ENCODE measurements around the gene PHF2. TPM values are rescaled to one million over a fixed set of nuclear protein-coding genes. Genes with fewer than 3 reads are reported as not detected.

Gene PHF2
- total and polyA plus RNA-seq, 2 donors (not counting 1 experiment from before 2014, with no cell fraction given): 11.0 to 28.8 TPM

GRCh38 chr9:93614830-93615468, 38.6 kb downstream of the PHF2 start:
- Mint-ChIP-seq H3K27ac (no peak overlapping the region), H3K4me1 (peaks cover 23% of the 10 kb centered on the region), H3K4me3 (no peak overlapping the region), H3K9me3 (ENCODE audit: insufficient read depth) (peaks cover 5% of the 10 kb centered on the region), H3K27me3 (no peaks in the 10 kb centered on the region)
- Histone ChIP-seq H3K27ac (ENCODE audit: low read length in 2 of 2) (no peak overlapping the region), H3K4me2 (replicated peaks; ENCODE audit: low read depth, low read length, poor library complexity, severe bottlenecking) (no peak overlapping the region), H4K20me1 (ENCODE audit: control insufficient read depth, insufficient read depth, low read length, poor library complexity, severe bottlenecking) (peaks cover 38% of the 10 kb centered on the region), H3K79me2 (ENCODE audit: control insufficient read depth, insufficient read depth, low read length) (peaks cover 74% of the 10 kb centered on the region), H3K4me3 (ENCODE audit: control extremely low read depth in 1 of 5, extremely low read depth in 1 of 5, insufficient read depth in 1 of 5, low read depth in 2 of 5, low read length in 4 of 5) (no peak overlapping the region), H3K4me1 (ENCODE audit: control insufficient read depth in 2 of 2, insufficient read depth in 2 of 2, low read length in 2 of 2) (peaks cover 7 to 20% of the 10 kb centered on the region in 2 donors), H2AFZ (ENCODE audit: insufficient read depth, low read depth, low read length, poor library complexity, severe bottlenecking) (no peak overlapping the region), H3K36me3 (replicated peaks in 1 of 2; ENCODE audit: control extremely low read depth in 1 of 2, control insufficient read depth in 1 of 2, extremely low read depth in 1 of 2, insufficient read depth in 2 of 2, low read length in 1 of 2) (no peaks in the 10 kb centered on the region), H3K9me3 (ENCODE audit: control extremely low read depth in 1 of 3, control insufficient read depth in 2 of 3, insufficient read depth in 1 of 3, low read length in 2 of 3) (peaks cover 0 to 10% (median 6%) of the 10 kb centered on the region in 3 donors), H3K9ac (ENCODE audit: low read length) (no peak overlapping the region), H3K27me3 (replicated peaks in 1 of 4; ENCODE audit: control extremely low read depth in 1 of 4, control insufficient read depth in 3 of 4, insufficient read depth in 4 of 4, low read length in 3 of 4) (no peaks in the 10 kb centered on the region)
- ATAC-seq (ENCODE audit: low read depth) (no peak), DNase-seq (no peak)
- no peak for TF ChIP-seq EZH2 (IDR thresholded peaks at IDR 0.05; ENCODE audit: borderline replicate concordance, insufficient read depth, low read depth, low read length, poor library complexity, severe bottlenecking)
- TF ChIP-seq CTCF (IDR thresholded peaks at IDR 0.05): no peak
- ChIA-PET CTCF (no interaction called here), POLR2A (no interaction called here)
- WGBS (ENCODE audit: insufficient coverage): 78% methylated on average over 4 of the region's 5 CpGs
- intact Hi-C loops (cut with micrococcal nuclease): no loop called here

DNA sequence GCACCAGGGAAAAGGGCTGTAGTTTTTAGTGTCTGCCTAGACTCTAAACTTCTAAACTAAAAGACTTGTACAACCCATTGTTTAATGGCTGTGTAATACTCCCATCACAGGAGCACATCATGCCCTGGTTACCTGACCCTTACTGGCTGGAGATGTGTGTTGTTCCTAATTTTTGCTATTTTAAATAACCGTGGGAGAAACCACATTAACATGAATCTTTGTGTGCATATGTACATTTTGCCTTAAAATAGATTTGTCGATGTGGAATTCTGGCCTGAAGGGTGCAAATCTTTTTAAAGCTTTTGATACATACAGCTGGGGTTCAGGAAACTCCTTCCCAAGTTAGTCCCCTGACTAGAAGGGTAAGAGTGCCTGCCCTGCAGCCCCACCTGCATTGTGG, 39.7 kb downstream of the PHF2 start:
- ATAC-seq (ENCODE audit: low read depth) (no peak), DNase-seq (no peak)
- intact Hi-C loops (cut with micrococcal nuclease): no loop called here
- H4K20me1 ChIP-seq (ENCODE audit: control insufficient read depth, insufficient read depth, low read length, poor library complexity, severe bottlenecking): peaks cover 43% of the 10 kb centered on the region
- WGBS (ENCODE audit: insufficient coverage): 100% methylated on average over 2 of the region's 2 CpGs
- no peak overlapping the region for H3K4me3 ChIP-seq (ENCODE audit: control extremely low read depth in 1 of 5, extremely low read depth in 1 of 5, insufficient read depth in 1 of 5, low read depth in 2 of 5, low read length in 4 of 5)
- H3K27me3 ChIP-seq (replicated peaks in 1 of 4; ENCODE audit: control extremely low read depth in 1 of 4, control insufficient read depth in 3 of 4, insufficient read depth in 4 of 4, low read length in 3 of 4): no peaks in the 10 kb centered on the region
- peaks cover 0 to under 1% (median 0%) of the 10 kb centered on the region in 3 donors for H3K9me3 ChIP-seq (ENCODE audit: control extremely low read depth in 1 of 3, control insufficient read depth in 2 of 3, insufficient read depth in 1 of 3, low read length in 2 of 3)
- TF ChIP-seq CTCF (IDR thresholded peaks at IDR 0.05): no peak
- TF ChIP-seq EZH2 (IDR thresholded peaks at IDR 0.05; ENCODE audit: borderline replicate concordance, insufficient read depth, low read depth, low read length, poor library complexity, severe bottlenecking): no peak
- peaks cover 7 to 20% of the 10 kb centered on the region in 2 donors for H3K4me1 ChIP-seq (ENCODE audit: control insufficient read depth in 2 of 2, insufficient read depth in 2 of 2, low read length in 2 of 2)
- no peak overlapping the region for H3K4me2 ChIP-seq (replicated peaks; ENCODE audit: low read depth, low read length, poor library complexity, severe bottlenecking)
- peaks cover 72% of the 10 kb centered on the region for H3K79me2 ChIP-seq (ENCODE audit: control insufficient read depth, insufficient read depth, low read length)
- Mint-ChIP-seq H3K4me1 (peaks cover 23% of the 10 kb centered on the region), H3K27ac (no peak overlapping the region), H3K4me3 (no peak overlapping the region), H3K27me3 (no peaks in the 10 kb centered on the region), H3K9me3 (ENCODE audit: insufficient read depth) (no peaks in the 10 kb centered on the region)
- no peaks in the 10 kb centered on the region for H3K36me3 ChIP-seq (replicated peaks in 1 of 2; ENCODE audit: control extremely low read depth in 1 of 2, control insufficient read depth in 1 of 2, extremely low read depth in 1 of 2, insufficient read depth in 2 of 2, low read length in 1 of 2)
- POLR2A ChIA-PET: no interaction called here
- no peak overlapping the region for H2AFZ ChIP-seq (ENCODE audit: insufficient read depth, low read depth, low read length, poor library complexity, severe bottlenecking)
- no peak overlapping the region for H3K9ac ChIP-seq (ENCODE audit: low read length)
- CTCF ChIA-PET: interaction anchor here (0.7 kb wide), 1 partner anchor 39 kb away, joined by 3 read pairs; no protein-coding TSS in a partner anchor
- no peak overlapping the region for H3K27ac ChIP-seq (ENCODE audit: low read length in 2 of 2)
